Measurements from ENCODE around the gene ALDH1L1. TPM values are rescaled to one million over a fixed set of nuclear protein-coding genes. Genes with fewer than 3 reads are reported as not detected.

ALDH1L1 gene
- total RNA-seq, 4 donors from 2014 or later, result 5.9 to 32.2 (median 16.1) TPM

DNA sequence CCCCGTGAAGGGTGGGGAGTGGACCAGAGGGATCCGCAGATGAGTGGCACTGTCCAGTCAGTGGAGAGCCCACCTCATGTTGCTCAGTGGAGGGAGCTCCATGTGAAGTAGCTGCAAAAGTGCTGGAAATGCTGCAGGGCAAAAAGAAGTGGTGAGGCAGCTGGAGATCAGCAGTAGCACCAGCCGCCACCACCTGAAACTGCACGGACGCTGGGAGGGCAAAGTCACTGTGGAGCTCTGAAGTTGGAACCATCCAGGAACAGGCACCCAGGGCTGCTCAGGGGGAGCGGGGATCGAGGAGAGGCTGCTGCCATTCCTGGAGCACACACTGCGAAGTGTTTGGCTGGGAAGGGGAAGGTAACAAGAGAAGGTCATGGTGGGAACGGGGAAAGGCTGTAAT is 6.4 kb upstream of the ALDH1L1 start:
- in situ Hi-C loops (cut with MboI; ENCODE audit: low pct_ligation_motif_present in 1 of 4, low pct_unique_long_range_greater_than_20kb in 1 of 4, low sequenced_read_pairs in 3 of 4), result no loop called here

DNA sequence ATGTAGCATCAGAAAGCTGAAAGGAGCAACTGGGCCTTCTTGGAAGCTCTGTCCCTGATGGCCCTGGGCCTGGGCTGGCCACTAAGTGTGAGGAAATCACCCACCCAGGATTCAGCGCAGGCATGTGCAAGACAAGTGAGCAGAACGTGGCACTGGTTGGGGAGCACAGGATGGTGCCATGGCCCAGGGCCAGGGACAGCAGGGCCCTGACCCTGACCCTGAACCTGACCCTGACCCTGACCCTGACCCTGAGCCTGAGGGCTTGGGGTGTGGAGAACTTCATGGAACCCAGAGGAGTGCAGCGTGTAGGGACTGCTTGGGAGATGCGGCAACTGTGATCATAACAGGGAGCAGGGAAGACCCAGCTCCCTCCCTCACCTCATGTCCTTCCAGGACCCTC is 5.9 kb upstream of the ALDH1L1 start:
- intact Hi-C loops (cut with DNase I; ENCODE audit: low total_unique reads) (no loop called here), in situ Hi-C loops (cut with MboI; ENCODE audit: low pct_ligation_motif_present in 1 of 4, low pct_unique_long_range_greater_than_20kb in 1 of 4, low sequenced_read_pairs in 3 of 4) (no loop called here)
- Histone ChIP-seq H3K27ac (no peak overlapping the region), H3K4me1 (peaks cover under 1 to 4% (median 2%) of the 10 kb centered on the region in 4 donors), H3K4me3 (no peak overlapping the region), H3K9me3 (no peaks in the 10 kb centered on the region), H3K36me3 (no peaks in the 10 kb centered on the region), H3K27me3 (peaks cover 15% of the 10 kb centered on the region)
- WGBS, 2 donors (ENCODE audit: low coverage in 1 of 2), result 86% methylated on average over 4 of the region's 4 CpGs; no CpG with 5 or more reads in 1 of the 2 donors
- TF ChIP-seq EP300 (IDR thresholded peaks at IDR 0.05; ENCODE audit: low read depth) (no peak), POLR2AphosphoS5 (IDR thresholded peaks at IDR 0.05) (no peak), POLR2A (IDR thresholded peaks at IDR 0.05) (no peak)
- TF ChIP-seq, protein P1, sequence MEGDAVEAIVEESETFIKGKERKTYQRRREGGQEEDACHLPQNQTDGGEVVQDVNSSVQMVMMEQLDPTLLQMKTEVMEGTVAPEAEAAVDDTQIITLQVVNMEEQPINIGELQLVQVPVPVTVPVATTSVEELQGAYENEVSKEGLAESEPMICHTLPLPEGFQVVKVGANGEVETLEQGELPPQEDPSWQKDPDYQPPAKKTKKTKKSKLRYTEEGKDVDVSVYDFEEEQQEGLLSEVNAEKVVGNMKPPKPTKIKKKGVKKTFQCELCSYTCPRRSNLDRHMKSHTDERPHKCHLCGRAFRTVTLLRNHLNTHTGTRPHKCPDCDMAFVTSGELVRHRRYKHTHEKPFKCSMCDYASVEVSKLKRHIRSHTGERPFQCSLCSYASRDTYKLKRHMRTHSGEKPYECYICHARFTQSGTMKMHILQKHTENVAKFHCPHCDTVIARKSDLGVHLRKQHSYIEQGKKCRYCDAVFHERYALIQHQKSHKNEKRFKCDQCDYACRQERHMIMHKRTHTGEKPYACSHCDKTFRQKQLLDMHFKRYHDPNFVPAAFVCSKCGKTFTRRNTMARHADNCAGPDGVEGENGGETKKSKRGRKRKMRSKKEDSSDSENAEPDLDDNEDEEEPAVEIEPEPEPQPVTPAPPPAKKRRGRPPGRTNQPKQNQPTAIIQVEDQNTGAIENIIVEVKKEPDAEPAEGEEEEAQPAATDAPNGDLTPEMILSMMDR (IDR thresholded peaks at IDR 0.05), result no peak
- no peak for DNase-seq

More for the DNA sequence above, 6.4 kb upstream of the ALDH1L1 start:
- no peaks in the 10 kb centered on the region for H3K36me3 ChIP-seq
- H3K27me3 ChIP-seq, result peaks cover 10% of the 10 kb centered on the region
- intact Hi-C loops (cut with DNase I; ENCODE audit: low total_unique reads), result no loop called here
- H3K9me3 ChIP-seq, result no peaks in the 10 kb centered on the region
- H3K4me1 ChIP-seq, result no peaks in the 10 kb centered on the region
- WGBS, 2 donors (ENCODE audit: low coverage in 1 of 2), result 78 to 88% methylated on average over 4 to 9 of the region's 9 CpGs
- TF ChIP-seq, protein P1 (IDR thresholded peaks at IDR 0.05), result no peak
- TF ChIP-seq POLR2A (IDR thresholded peaks at IDR 0.05) (no peak), EP300 (IDR thresholded peaks at IDR 0.05; ENCODE audit: low read depth) (no peak), POLR2AphosphoS5 (IDR thresholded peaks at IDR 0.05) (no peak)
- no peak overlapping the region for H3K27ac ChIP-seq
- DNase-seq, result no peak
- no peak overlapping the region for H3K4me3 ChIP-seq

DNA sequence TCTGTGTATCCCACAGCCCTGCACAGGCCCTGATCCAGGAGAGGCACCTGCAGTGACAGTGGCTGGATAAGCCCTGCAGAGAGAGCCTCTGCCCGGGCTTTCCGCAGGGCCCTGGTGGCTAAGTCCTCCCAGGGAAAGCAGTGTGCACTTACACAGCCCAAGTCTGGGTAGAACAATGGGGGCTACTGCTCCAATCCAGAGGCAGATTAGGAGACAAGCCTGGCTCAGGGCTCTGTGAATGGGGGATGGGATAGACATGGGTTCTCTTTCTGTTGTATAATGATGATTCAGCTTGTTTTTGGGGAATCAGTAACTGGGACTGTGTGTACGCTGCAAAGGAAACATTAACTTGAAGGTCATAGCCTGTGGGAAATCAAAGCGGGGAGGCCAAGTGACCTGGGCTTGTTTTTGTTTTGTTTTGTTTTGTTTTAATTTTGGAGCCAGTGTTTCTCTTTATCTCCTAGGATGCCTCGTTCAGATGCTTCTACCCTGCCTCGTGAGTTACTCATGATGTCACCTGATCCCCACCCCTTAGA is 4.1 kb upstream of the ALDH1L1 start:
- WGBS, 2 donors (ENCODE audit: low coverage in 1 of 2), result 75 to 84% methylated on average over 4 to 6 of the region's 6 CpGs

DNA sequence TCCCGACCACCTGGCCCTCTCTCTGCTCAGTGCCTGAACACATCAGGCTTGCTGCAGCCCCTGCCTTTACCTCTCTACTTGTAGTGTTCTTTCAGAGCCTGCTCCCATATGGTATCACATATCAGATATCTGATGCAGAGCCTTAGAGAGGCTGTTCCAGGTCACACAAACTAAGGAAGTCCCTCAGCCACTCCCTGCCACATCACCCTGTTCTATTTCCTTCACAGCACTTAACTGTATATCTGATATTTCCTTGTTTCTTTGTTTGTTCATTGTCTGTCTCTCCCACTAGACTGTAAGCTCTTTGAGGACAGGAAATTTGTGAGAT is 976 bp upstream of the ALDH1L1 start:
- WGBS, 2 donors (ENCODE audit: low coverage in 1 of 2), result 24 to 29% methylated on average over 1 of the region's 1 CpG
- Histone ChIP-seq H3K4me1 (peaks cover 5 to 25% (median 17%) of the 10 kb centered on the region in 4 donors), H3K36me3 (no peaks in the 10 kb centered on the region), H3K4me3 (peak overlapping the region in 2 of 4 donors; percentile 49 to 60), H3K9me3 (no peaks in the 10 kb centered on the region), H3K27me3 (peaks cover 40% of the 10 kb centered on the region), H3K27ac (peak overlapping the region; percentile 80 to 88 (median 83))
- TF ChIP-seq POLR2A (IDR thresholded peaks at IDR 0.05), result peak; percentile 20
- no peak for TF ChIP-seq EP300 (IDR thresholded peaks at IDR 0.05; ENCODE audit: low read depth)
- DNase-seq, result no peak
- intact Hi-C loops (cut with DNase I; ENCODE audit: low total_unique reads) (no loop called here), in situ Hi-C loops (cut with MboI; ENCODE audit: low pct_ligation_motif_present in 1 of 4, low pct_unique_long_range_greater_than_20kb in 1 of 4, low sequenced_read_pairs in 3 of 4) (no loop called here)

More for the DNA sequence above, 4.1 kb upstream of the ALDH1L1 start:
- Histone ChIP-seq H3K4me1 (peaks cover 5 to 19% (median 12%) of the 10 kb centered on the region in 4 donors), H3K27ac (no peak overlapping the region), H3K36me3 (no peaks in the 10 kb centered on the region), H3K27me3 (peaks cover 32% of the 10 kb centered on the region), H3K9me3 (no peaks in the 10 kb centered on the region), H3K4me3 (no peak overlapping the region)
- intact Hi-C loops (cut with DNase I; ENCODE audit: low total_unique reads) (no loop called here), in situ Hi-C loops (cut with MboI; ENCODE audit: low pct_ligation_motif_present in 1 of 4, low pct_unique_long_range_greater_than_20kb in 1 of 4, low sequenced_read_pairs in 3 of 4) (no loop called here)
- no peak for DNase-seq
- TF ChIP-seq POLR2AphosphoS5 (IDR thresholded peaks at IDR 0.05) (no peak), POLR2A (IDR thresholded peaks at IDR 0.05) (no peak), EP300 (IDR thresholded peaks at IDR 0.05; ENCODE audit: low read depth) (no peak)
- TF ChIP-seq, protein P1 (IDR thresholded peaks at IDR 0.05), result no peak

Measured in transverse colon (tissue), 4 donors.